CD4-positive, alpha-beta T cell (primary cell): ENCODE data around the gene CFAP45. TPM values are rescaled to one million over a fixed set of nuclear protein-coding genes. Genes with fewer than 3 reads are reported as not detected.

Source experiments
- ATAC-seq: fragments of 200-7000 bp; cut with Tn5 transposase; one replicate; pipeline ENCODE4 v1.10.0; 2022; ENCODE audit warnings: mild to moderate bottlenecking; ENCODE audit not compliant: poor library complexity
- CTCF ChIA-PET: fragments of 350-600 bp; sonication (Branson Sonifier 250); formaldehyde crosslinking; loops from one replicate; lab custom pipeline; 2021; ENCODE audit warnings: antibody characterized with exemption, inconsistent platforms; lab: Charles Lee
- POLR2A ChIA-PET: fragments of 350-600 bp; sonication (Branson Sonifier 250); formaldehyde crosslinking; loops from one replicate; lab custom pipeline; 2021; ENCODE audit warnings: antibody characterized with exemption, inconsistent platforms; lab: Charles Lee
- DNase-seq, 14 experiments: peaks; one replicate each; pipeline ENCODE4 v3.0.0-alpha.2; 2013 to 2020; ENCODE audit warnings: mixed read lengths in 2 of 14
- H3K27ac ChIP-seq, 2 donors: one replicate each; pipeline versions ENCODE4 v1.5.1 to v1.7.0; 2013; ENCODE audit warnings: low read length in 2 of 2, low read depth in 1 of 2, mild to moderate bottlenecking in 1 of 2
- H3K27me3 ChIP-seq, 2 experiments: 1 replicate in 1 of 2; 2 replicates in 1 of 2; pipeline versions ENCODE4 v1.6.1 to v1.7.0; 2013; ENCODE audit warnings: low read length in 2 of 2, control low read depth in 1 of 2, mild to moderate bottlenecking in 1 of 2, moderate library complexity in 1 of 2; ENCODE audit not compliant: insufficient read depth in 2 of 2, control insufficient read depth in 1 of 2
- H3K36me3 ChIP-seq: one replicate; pipeline ENCODE4 v1.6.1; 2013; ENCODE audit warnings: low read length, control low read depth; ENCODE audit not compliant: insufficient read depth
- H3K4me1 ChIP-seq: one replicate; pipeline ENCODE4 v1.6.1; 2013; ENCODE audit warnings: low read length, control low read depth; ENCODE audit not compliant: insufficient read depth
- H3K4me3 ChIP-seq: one replicate; pipeline ENCODE4 v1.5.1; 2013; ENCODE audit warnings: mild to moderate bottlenecking, low read length, moderate library complexity
- H3K9me3 ChIP-seq, 2 experiments: 1 replicate in 1 of 2; 2 replicates in 1 of 2; pipeline versions ENCODE4 v1.6.1 to v1.7.0; 2013; ENCODE audit warnings: low read length in 2 of 2, mild to moderate bottlenecking in 2 of 2, control low read depth in 1 of 2, moderate library complexity in 1 of 2; ENCODE audit not compliant: control insufficient read depth in 1 of 2, insufficient read depth in 1 of 2
- H3K27ac Mint-ChIP-seq: one replicate; pipeline ENCODE4 v1.8.0; 2020; ENCODE audit warnings: mixed read lengths
- H3K27me3 Mint-ChIP-seq: one replicate; pipeline ENCODE4 v1.8.0; 2021; ENCODE audit warnings: mixed read lengths
- H3K36me3 Mint-ChIP-seq: one replicate; pipeline ENCODE4 v1.8.0; 2021; ENCODE audit warnings: low read depth, mixed read lengths
- H3K4me1 Mint-ChIP-seq: one replicate; pipeline ENCODE4 v1.8.0; 2021; ENCODE audit warnings: low read depth, mixed read lengths
- H3K4me3 Mint-ChIP-seq: one replicate; pipeline ENCODE4 v1.8.0; 2020; ENCODE audit warnings: mild to moderate bottlenecking, mixed read lengths
- H3K9me3 Mint-ChIP-seq: one replicate; pipeline ENCODE4 v1.8.0; 2020; ENCODE audit warnings: mixed read lengths
- CTCF ChIP-seq: fragments of 200-600 bp; IDR thresholded peaks from one replicate; pipeline ENCODE4 v1.8.0; 2022; ENCODE audit warnings: antibody characterized with exemption, mild to moderate bottlenecking
- intact Hi-C, 2 experiments: fragments of 100-400 bp; cut with DNase I in 1 of 2; cut with micrococcal nuclease in 1 of 2; formaldehyde crosslinking; loops; one replicate each; pipeline versions ENCODE4 v1.15.1 to v1.9.0; 2023 to 2025; cut with DNase I, micrococcal nuclease
- total RNA-seq, 174 experiments: library from RNA in 2 of 174; stranded (reverse) in 2 of 174; gene quantifications; one replicate each; pipeline ENCODE4 v1.2.3 and lab custom pipeline; 2021 to 2026

The CFAP45 gene
- total RNA-seq, 2 experiments from 2014 or later: 8.4 to 9.0 TPM

DNA sequence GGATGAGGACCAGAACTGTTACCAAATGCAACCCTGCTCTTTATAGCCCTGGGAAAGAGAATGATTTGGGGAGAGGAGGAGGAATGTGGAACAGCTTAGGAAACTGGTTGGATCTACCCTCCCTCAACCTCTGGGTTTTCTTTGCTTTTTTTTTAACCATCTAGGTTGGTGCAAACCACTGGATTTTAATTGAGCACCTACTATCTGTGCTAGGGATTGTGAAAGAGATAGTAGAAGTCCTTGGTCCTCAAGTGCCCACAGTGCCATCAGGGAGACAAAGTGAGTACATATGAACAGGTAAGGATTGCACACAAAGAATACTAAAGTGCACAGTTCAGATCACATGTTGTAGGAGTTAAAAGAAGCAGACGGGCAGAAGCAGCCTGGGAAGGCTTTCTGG lies 20.7 kb upstream of the CFAP45 start:
- DNase-seq (no peak), ATAC-seq (no peak)
- peaks cover 67% of the 10 kb centered on the region for H3K4me1 ChIP-seq
- no peak overlapping the region for H3K4me3 ChIP-seq
- peaks cover 54% of the 10 kb centered on the region for H3K4me1 Mint-ChIP-seq
- TF ChIP-seq CTCF: no peak
- ChIA-PET POLR2A (no interaction called here), CTCF (interaction anchor here (1.0 kb wide), 1 partner anchor 15 kb away, joined by 4 read pairs; no protein-coding TSS in a partner anchor)
- intact Hi-C loops: loop anchor here (10.0 kb wide), 2 partner anchors 66 to 364 kb away; partner anchors contain the start of gene PEX19 (in 1 of the 2)
- H3K27ac ChIP-seq: peak overlapping the region; percentile 99 to 100
- H3K9me3 ChIP-seq: no peaks in the 10 kb centered on the region
- no peaks in the 10 kb centered on the region for H3K9me3 Mint-ChIP-seq
- no peaks in the 10 kb centered on the region for H3K27me3 ChIP-seq
- peaks cover 85% of the 10 kb centered on the region for H3K36me3 Mint-ChIP-seq
- H3K27ac Mint-ChIP-seq: peak overlapping the region; percentile 94
- peaks cover 65% of the 10 kb centered on the region for H3K36me3 ChIP-seq
- H3K27me3 Mint-ChIP-seq: no peaks in the 10 kb centered on the region
- H3K4me3 Mint-ChIP-seq: peak overlapping the region; percentile 94

DNA sequence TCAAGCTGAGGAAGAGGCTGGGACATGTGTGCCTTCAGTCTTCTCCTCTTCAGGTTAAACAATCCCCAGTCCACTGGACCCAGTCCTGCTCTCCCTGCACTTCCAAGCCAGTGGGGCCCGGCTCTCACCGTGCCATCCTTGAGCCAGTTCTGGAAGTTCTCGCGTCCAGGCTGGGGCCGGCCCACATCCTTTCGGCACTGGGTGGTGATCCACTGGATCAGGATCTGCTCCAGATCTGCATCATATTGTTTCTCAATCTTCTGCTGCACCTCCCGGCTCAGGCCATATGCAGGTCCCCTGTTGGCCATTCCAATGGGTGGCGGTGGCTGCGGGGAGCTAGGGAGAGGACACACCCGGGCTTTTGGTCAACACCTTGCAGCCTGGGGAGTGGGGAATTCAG lies 20.2 kb upstream of the CFAP45 start:
- ChIA-PET CTCF (no interaction called here), POLR2A (no interaction called here)
- peaks cover 54% of the 10 kb centered on the region for H3K4me1 Mint-ChIP-seq
- no peak for ATAC-seq
- H3K27me3 Mint-ChIP-seq: no peaks in the 10 kb centered on the region
- intact Hi-C loops: loop anchor here (10.0 kb wide), 2 partner anchors 65 to 365 kb away; partner anchors contain the start of gene PEX19 (in 1 of the 2)
- Histone ChIP-seq H3K9me3 (no peaks in the 10 kb centered on the region), H3K4me3 (no peak overlapping the region), H3K27me3 (no peaks in the 10 kb centered on the region), H3K36me3 (peaks cover 65% of the 10 kb centered on the region), H3K4me1 (peaks cover 68% of the 10 kb centered on the region), H3K27ac (peak overlapping the region; percentile 99 to 100)
- peaks cover 86% of the 10 kb centered on the region for H3K36me3 Mint-ChIP-seq
- no peak for TF ChIP-seq CTCF
- H3K27ac Mint-ChIP-seq: peak overlapping the region; percentile 94
- no peak overlapping the region for H3K4me3 Mint-ChIP-seq
- H3K9me3 Mint-ChIP-seq: no peaks in the 10 kb centered on the region
- no peak for DNase-seq

- peaks cover 58% of the 10 kb centered on the region for H3K4me1 Mint-ChIP-seq
- no peaks in the 10 kb centered on the region for H3K27me3 Mint-ChIP-seq
- no peak overlapping the region for H3K4me3 ChIP-seq
- H3K9me3 ChIP-seq: no peaks in the 10 kb centered on the region
- H3K4me1 ChIP-seq: peaks cover 70% of the 10 kb centered on the region
- no peaks in the 10 kb centered on the region for H3K27me3 ChIP-seq
- ChIA-PET POLR2A (no interaction called here), CTCF (no interaction called here)
- no peak overlapping the region for H3K4me3 Mint-ChIP-seq
- DNase-seq: no peak
- H3K36me3 Mint-ChIP-seq: peaks cover 84% of the 10 kb centered on the region
- H3K27ac Mint-ChIP-seq: peak overlapping the region; percentile 73
- intact Hi-C loops: no loop called here
- peaks cover 65% of the 10 kb centered on the region for H3K36me3 ChIP-seq
- H3K9me3 Mint-ChIP-seq: no peaks in the 10 kb centered on the region
- H3K27ac ChIP-seq: no peak overlapping the region
- no peak for TF ChIP-seq CTCF
- no peak for ATAC-seq
These were observed 19.4 kb upstream of the CFAP45 start for GRCh38 chr1:159919236-159919865.
